K562 (cell line): ENCODE results near the gene NKD1. TPM values are rescaled to one million over a fixed set of nuclear protein-coding genes. Genes with fewer than 3 reads are reported as not detected.

Source experiments
- ATAC-seq: fragments of 200-7000 bp; cut with Tn5 transposase; 3 replicates; pipeline ENCODE4 v1.9.1; 2020; ENCODE audit warnings: moderate library complexity
- BruUV-seq: library from RNA; stranded (reverse); fragments of 400-500 nt; replicated peaks from 2 replicates; lab custom pipeline; 2021; lab: Mats Ljungman, UMichigan
- CTCF ChIA-PET: fragments of 300-600 bp; formaldehyde crosslinking; extraction: SDS; loops from one replicate; lab custom pipeline; 2021; ENCODE audit warnings: low intra/inter-chr PET ratio; lab: Yijun Ruan, JAX
- POLR2A ChIA-PET: fragments of 300-600, 350-650 bp; sonication (Branson Sonifier 250); formaldehyde crosslinking; extraction: SDS; loops from one replicate; lab custom pipeline; 2021; ENCODE audit warnings: antibody characterized with exemption, inconsistent platforms; lab: Yijun Ruan, JAX
- DNase-seq, 4 experiments: peaks; one replicate each; pipeline versions ENCODE4 v3.0.0 to v3.0.0-alpha.2; 2011 to 2018; ENCODE audit warnings: low spot score in 3 of 4, mixed read lengths in 3 of 4; ENCODE audit errors: extremely low read depth in 1 of 4
- FAIRE-seq: peaks from 2 replicates; lab custom pipeline; 2011; peaks lifted over from hg19 to GRCh38; lab: Jason Lieb, UNC
- H2AFZ ChIP-seq: 2 replicates; pipeline ENCODE4 v1.6.0; 2011; ENCODE audit warnings: low read depth, low read length, control low read depth, inconsistent platforms
- H3K27ac ChIP-seq: fragments of 200-600 bp; 3 replicates; pipeline ENCODE4 v1.8.0; 2011; ENCODE audit warnings: low read depth, mild to moderate bottlenecking, control low read depth, inconsistent platforms, low read length, moderate library complexity, mixed read lengths; ENCODE audit errors: extremely low read depth
- H3K27me3 ChIP-seq, 2 experiments: fragments of 300-600 bp in 1 of 2; 2 replicates in 1 of 2; 3 replicates in 1 of 2; pipeline versions ENCODE4 v1.6.0 to v1.8.0; 2011; ENCODE audit warnings: inconsistent platforms in 2 of 2, low read length in 2 of 2, mild to moderate bottlenecking in 1 of 2, mixed read lengths in 1 of 2, moderate library complexity in 1 of 2; ENCODE audit not compliant: control insufficient read depth in 2 of 2, insufficient read depth in 2 of 2
- H3K36me3 ChIP-seq: fragments of 300-600 bp; 3 replicates; pipeline ENCODE4 v1.8.0; 2011; ENCODE audit warnings: mild to moderate bottlenecking, low read length, inconsistent platforms; ENCODE audit not compliant: control insufficient read depth, insufficient read depth
- H3K4me1 ChIP-seq, 2 experiments: fragments of 200-600 bp in 1 of 2; replicated peaks in 1 of 2; 2 replicates in 1 of 2; 3 replicates in 1 of 2; pipeline versions ENCODE4 v1.5.1 to v1.8.0; 2011; ENCODE audit warnings: inconsistent platforms in 2 of 2, low read length in 2 of 2, mild to moderate bottlenecking in 1 of 2, mixed read lengths in 1 of 2, moderate library complexity in 1 of 2; ENCODE audit not compliant: control insufficient read depth in 2 of 2, insufficient read depth in 2 of 2
- H3K4me2 ChIP-seq: 2 replicates; pipeline ENCODE4 v1.6.1; 2011; ENCODE audit warnings: low read length, control low read depth, inconsistent platforms, mixed read lengths; ENCODE audit not compliant: insufficient read depth
- H3K4me3 ChIP-seq: fragments of 200-600 bp; sonication (generic), shearing (Covaris generic); 2 replicates; pipeline ENCODE4 v1.5.1; 2016; ENCODE audit warnings: control low read depth, inconsistent platforms
- H3K79me2 ChIP-seq: fragments of 200-600 bp; 3 replicates; pipeline ENCODE4 v1.8.0; 2011; ENCODE audit warnings: low read length, inconsistent platforms; ENCODE audit not compliant: control insufficient read depth, insufficient read depth
- H3K9ac ChIP-seq, 2 experiments: 2 replicates each; pipeline versions ENCODE4 v1.6.0 to v1.6.1; 2011; ENCODE audit warnings: low read depth in 2 of 2, low read length in 2 of 2, control low read depth in 1 of 2, inconsistent platforms in 1 of 2, mild to moderate bottlenecking in 1 of 2, mixed read lengths in 1 of 2; ENCODE audit not compliant: insufficient read depth in 1 of 2
- H3K9me1 ChIP-seq: one replicate; pipeline ENCODE4 v1.6.0; 2011; ENCODE audit warnings: inconsistent platforms, mild to moderate bottlenecking, low read length, moderate library complexity; ENCODE audit not compliant: control insufficient read depth, insufficient read depth
- H3K9me3 ChIP-seq: replicated peaks from 2 replicates; pipeline ENCODE4 v1.5.1; 2011; ENCODE audit warnings: low read depth, low read length, inconsistent platforms; ENCODE audit not compliant: control insufficient read depth, insufficient read depth
- H4K20me1 ChIP-seq: replicated peaks from 2 replicates; pipeline ENCODE4 v1.6.1; 2011; ENCODE audit warnings: low read length, inconsistent platforms, mixed read lengths; ENCODE audit not compliant: control insufficient read depth, insufficient read depth
- AFF1 ChIP-seq, 2 experiments: fragments of 450-650 bp; IDR thresholded peaks; 2 replicates each; pipeline ENCODE4 v1.6.1; 2018; ENCODE audit warnings: mild to moderate bottlenecking in 2 of 2, low read depth in 1 of 2; ENCODE audit not compliant: partially characterized antibody in 2 of 2
- FOXO4 ChIP-seq: fragments of 450-650 bp; formaldehyde crosslinking; IDR thresholded peaks from 2 replicates; pipeline ENCODE4 v1.4.0; 2020; ENCODE audit warnings: mild to moderate bottlenecking, moderate library complexity
- FUS ChIP-seq: fragments of 200-400 bp; formaldehyde crosslinking; optimal IDR thresholded peaks from 2 replicates; pipeline ENCODE3; 2017; ENCODE audit warnings: low read depth, low read length
- GTF2E2 ChIP-seq: fragments of 200-800 bp; sonication (Bioruptor generic); IDR thresholded peaks from 2 replicates; pipeline ENCODE4 v1.6.1; 2016; ENCODE audit warnings: missing genetic modification characterization, missing compliant biosample characterization
- HLTF ChIP-seq: fragments of 450-650 bp; IDR thresholded peaks from 2 replicates; pipeline ENCODE4 v1.6.1; 2016
- KHSRP ChIP-seq: fragments of 450-650 bp; IDR thresholded peaks from 2 replicates; pipeline ENCODE4 v1.6.1; 2017
- NCOR1 ChIP-seq: fragments of 450-650 bp; IDR thresholded peaks from 2 replicates; pipeline ENCODE4 v1.6.1; 2016; ENCODE audit warnings: mild to moderate bottlenecking, moderate library complexity
- PHB ChIP-seq: fragments of 250-450 bp; sonication (Bioruptor Pico); IDR thresholded peaks from 2 replicates; pipeline ENCODE4 v1.5.0; 2021
- USF1 ChIP-seq: sonication (generic); formaldehyde crosslinking; IDR thresholded peaks from 2 replicates; pipeline ENCODE4 v1.9.0; 2022; ENCODE audit warnings: mild to moderate bottlenecking, missing genetic modification reagents
- XRCC4 ChIP-seq: IDR thresholded peaks from one replicate; pipeline ENCODE4 v1.6.1; 2011; ENCODE audit not compliant: insufficient read depth, insufficient read length; ENCODE audit errors: extremely low read depth
- ZNF592 ChIP-seq: fragments of 450-650 bp; IDR thresholded peaks from 2 replicates; pipeline ENCODE4 v1.6.1; 2017; ENCODE audit warnings: antibody characterized with exemption, mild to moderate bottlenecking
- ZNF764 ChIP-seq: fragments of 250-450 bp; sonication (Bioruptor Pico); IDR thresholded peaks from 2 replicates; pipeline ENCODE4 v1.4.0; 2020; ENCODE audit warnings: low read depth, mild to moderate bottlenecking, moderate library complexity
- WGBS: fragments of 100-300 bp; shearing (Covaris generic); methylation state at CpG from one replicate; pipeline ENCODE4 v1.1.6; 2016; ENCODE audit warnings: low coverage, mixed read lengths; ENCODE audit not compliant: insufficient coverage; ENCODE audit errors: missing lambda C conversion rate; 5-methylcytosine and 5-hydroxymethylcytosine counted together
- in situ Hi-C: fragments of 300-500 bp; cut with MboI; formaldehyde crosslinking; loops from 4 replicates; pipeline ENCODE4 v1.15.0; 2018; ENCODE audit warnings: inconsistent platforms, mixed read lengths
- intact Hi-C: fragments of 100-400 bp; cut with micrococcal nuclease; formaldehyde crosslinking; loops from 2 replicates; pipeline ENCODE4 v1.14.2; 2022
- polyA plus RNA-seq, 8 experiments: library from polyadenylated mRNA; depleted of rRNA in 4 of 8; stranded (reverse) in 5 of 8; unstranded in 3 of 8; fragments of >200 nt; fragmentation: Nextera tagmentation in 2 of 8; fragmentation: Illumina TruSeq in 1 of 8; extraction: Ambion mirVana in 2 of 8; extraction: Trizol in 1 of 8; gene quantifications; 2 replicates each; pipeline versions ENCODE4 v1.2.1 to v1.2.3, GENCODE V29; 2011 to 2014; ENCODE audit warnings: inconsistent platforms in 1 of 8, missing spikeins in 1 of 8
- total RNA-seq, 7 experiments: library from RNA; depleted of rRNA in 6 of 7; stranded (reverse); fragments of >200 nt in 6 of 7; fragmentation: Illumina TruSeq in 2 of 7; extraction: Trizol in 2 of 7; gene quantifications; 2 replicates each; pipeline versions ENCODE4 v1.2.1 to v1.2.3, GENCODE V29; 2011 to 2021; ENCODE audit warnings: low replicate concordance in 1 of 7

NKD1 gene
- total and polyA plus RNA-seq, 9 of the 15 experiments (the other 6 are each of a cell fraction or from before 2014, with no cell fraction given) = under 0.01 to 0.24 (median 0.04) TPM; not detected in 2

GRCh38 chr16:50563989-50564388, 15.8 kb downstream of the NKD1 start (continued):
- TF ChIP-seq USF1 (no peak), XRCC4 (no peak), HLTF (no peak), KHSRP (no peak)

- Histone ChIP-seq H3K9me1 (no peaks in the 10 kb centered on the region), H3K9ac (no peak overlapping the region), H3K4me3 (no peak overlapping the region), H3K4me2 (no peak overlapping the region), H3K27me3 (peaks cover 7 to 21% of the 10 kb centered on the region in 2 experiments; a peak in 3 of 5 replicates), H2AFZ (no peak overlapping the region), H3K9me3 (no peaks in the 10 kb centered on the region), H3K36me3 (no peaks in the 10 kb centered on the region), H3K4me1 (no peaks in the 10 kb centered on the region), H3K27ac (no peak overlapping the region), H4K20me1 (no peaks in the 10 kb centered on the region), H3K79me2 (no peaks in the 10 kb centered on the region)
- FAIRE-seq (no peak), ATAC-seq (no peak), DNase-seq (no peak)
- 4% methylated on average over 5 of the region's 5 CpGs for WGBS
- ChIA-PET CTCF (interaction anchor here (0.7 kb wide), 1 partner anchor 528 kb away, joined by 3 read pairs; no protein-coding TSS in a partner anchor), POLR2A (no interaction called here)
- intact Hi-C loops (no loop called here), in situ Hi-C loops (no loop called here)
- no TSS peak for BruUV-seq
- TF ChIP-seq NCOR1 (no peak), AFF1 (IDR thresholded peaks at IDR 0.05; ENCODE audit: low read depth in 1 of 2, partially characterized antibody in 2 of 2) (no peak), FUS (no peak), ZNF592 (no peak), ZNF764 (CRISPR knock-in tag) (no peak), FOXO4 (CRISPR knock-in tag) (no peak), PHB (no peak), GTF2E2 (tag) (no peak)
These were observed 17.2 kb downstream of the NKD1 start for GRCh38 chr16:50565428-50565827.
